GM12865 (cell line): ENCODE results near the gene RAD52.

ENCODE experiments used
- DNase-seq: peaks from one replicate; pipeline ENCODE4 v3.0.0; 2010; ENCODE audit warnings: low read depth
- H3K4me3 ChIP-seq: 2 replicates; pipeline ENCODE4 v1.5.1; 2011; ENCODE audit warnings: mild to moderate bottlenecking, low read depth, low read length, control low read depth
- CTCF ChIP-seq: IDR thresholded peaks from 2 replicates; pipeline ENCODE4 v1.5.1; 2011; ENCODE audit warnings: low read length, control low read depth, low read depth, inconsistent platforms; ENCODE audit not compliant: insufficient read depth; ENCODE audit errors: missing control alignments

Gene RAD52

DNA sequence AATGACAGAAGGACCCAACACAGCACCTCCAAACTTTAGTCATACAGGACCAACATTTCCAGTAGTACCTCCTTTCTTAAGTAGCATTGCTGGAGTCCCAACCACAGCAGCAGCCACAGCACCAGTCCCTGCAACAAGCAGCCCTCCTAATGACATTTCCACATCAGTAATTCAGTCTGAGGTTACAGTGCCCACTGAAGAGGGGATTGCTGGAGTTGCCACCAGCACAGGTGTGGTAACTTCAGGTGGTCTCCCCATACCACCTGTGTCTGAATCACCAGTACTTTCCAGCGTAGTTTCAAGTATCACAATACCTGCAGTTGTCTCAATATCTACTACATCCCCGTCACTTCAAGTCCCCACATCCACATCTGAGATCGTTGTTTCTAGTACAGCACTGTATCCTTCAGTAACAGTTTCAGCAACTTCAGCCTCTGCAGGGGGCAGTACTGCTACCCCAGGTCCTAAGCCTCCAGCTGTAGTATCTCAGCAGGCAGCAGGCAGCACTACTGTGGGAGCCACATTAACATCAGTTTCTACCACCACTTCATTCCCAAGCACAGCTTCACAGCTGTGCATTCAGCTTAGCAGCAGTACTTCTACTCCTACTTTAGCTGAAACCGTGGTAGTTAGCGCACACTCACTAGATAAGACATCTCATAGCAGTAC is 64.6 kb downstream of the RAD52 start:
- H3K4me3 ChIP-seq: no peak overlapping the region
- DNase-seq: no peak
- no peak for TF ChIP-seq CTCF

DNA sequence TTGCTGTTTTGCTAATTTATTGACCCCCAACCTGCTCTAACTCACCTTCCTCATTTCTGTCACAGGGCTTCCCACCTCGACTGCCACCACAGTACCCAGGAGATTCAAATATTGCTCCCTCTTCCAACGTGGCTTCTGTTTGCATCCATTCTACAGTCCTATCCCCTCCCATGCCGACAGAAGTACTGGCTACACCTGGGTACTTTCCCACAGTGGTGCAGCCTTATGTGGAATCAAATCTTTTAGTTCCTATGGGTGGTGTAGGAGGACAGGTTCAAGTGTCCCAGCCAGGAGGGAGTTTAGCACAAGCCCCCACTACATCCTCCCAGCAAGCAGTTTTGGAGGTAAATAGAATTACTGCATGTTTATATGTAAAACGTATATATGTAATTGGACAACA is 68.8 kb downstream of the RAD52 start:
- H3K4me3 ChIP-seq: no peak overlapping the region
- no peak for TF ChIP-seq CTCF
- DNase-seq: no peak

- no peak for TF ChIP-seq CTCF
- no peak for DNase-seq
- H3K4me3 ChIP-seq: no peak overlapping the region
Measured at GRCh38 chr12:879641-880040, 69.9 kb downstream of the RAD52 start.

GRCh38 chr12:873954-874353 is 75.5 kb downstream of the RAD52 start:
- H3K4me3 ChIP-seq: no peak overlapping the region
- no peak for DNase-seq
- TF ChIP-seq CTCF: no peak

GRCh38 chr12:870378-870777 is 79.1 kb downstream of the RAD52 start:
- DNase-seq: peak; percentile 33
- no peak overlapping the region for H3K4me3 ChIP-seq
- TF ChIP-seq CTCF: no peak

- no peak overlapping the region for H3K4me3 ChIP-seq
- no peak for TF ChIP-seq CTCF
- no peak for DNase-seq
Measured at GRCh38 chr12:868722-869121, 80.8 kb downstream of the RAD52 start.

DNA sequence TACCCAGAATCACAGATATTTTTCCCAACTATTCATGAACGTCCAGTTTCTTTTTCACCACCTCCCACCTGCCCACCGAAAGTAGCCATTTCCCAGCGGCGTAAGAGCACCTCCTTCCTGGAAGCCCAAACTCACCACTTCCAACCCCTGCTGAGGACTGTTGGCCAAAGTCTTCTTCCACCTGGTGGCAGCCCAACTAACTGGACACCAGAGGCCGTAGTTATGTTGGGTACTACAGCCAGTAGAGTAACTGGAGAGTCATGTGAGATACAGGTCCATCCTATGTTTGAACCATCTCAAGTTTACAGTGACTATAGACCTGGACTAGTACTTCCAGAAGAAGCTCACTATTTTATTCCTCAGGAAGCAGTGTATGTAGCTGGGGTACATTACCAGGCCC is 81.6 kb downstream of the RAD52 start:
- TF ChIP-seq CTCF: no peak
- DNase-seq: no peak
- H3K4me3 ChIP-seq: no peak overlapping the region
